Choroid plexus epithelial cell (primary cell): ENCODE results near the gene TRIM8.

Experiments used
- DNase-seq: peaks from one replicate; pipeline ENCODE4 v3.0.0-alpha.2; 2010; ENCODE audit warnings: low read depth
- H3K4me3 ChIP-seq: 2 replicates; pipeline ENCODE4 v1.5.1; 2011; ENCODE audit warnings: low read depth, mild to moderate bottlenecking, control low read depth, low read length, moderate library complexity
- TF ChIP-seq, protein P1 (sequence below): conservative IDR thresholded peaks from 2 replicates; pipeline ENCODE4 v1.5.1; 2011; ENCODE audit warnings: low read depth, mild to moderate bottlenecking, control low read depth, inconsistent platforms, low read length, moderate library complexity

The TRIM8 gene

DNA sequence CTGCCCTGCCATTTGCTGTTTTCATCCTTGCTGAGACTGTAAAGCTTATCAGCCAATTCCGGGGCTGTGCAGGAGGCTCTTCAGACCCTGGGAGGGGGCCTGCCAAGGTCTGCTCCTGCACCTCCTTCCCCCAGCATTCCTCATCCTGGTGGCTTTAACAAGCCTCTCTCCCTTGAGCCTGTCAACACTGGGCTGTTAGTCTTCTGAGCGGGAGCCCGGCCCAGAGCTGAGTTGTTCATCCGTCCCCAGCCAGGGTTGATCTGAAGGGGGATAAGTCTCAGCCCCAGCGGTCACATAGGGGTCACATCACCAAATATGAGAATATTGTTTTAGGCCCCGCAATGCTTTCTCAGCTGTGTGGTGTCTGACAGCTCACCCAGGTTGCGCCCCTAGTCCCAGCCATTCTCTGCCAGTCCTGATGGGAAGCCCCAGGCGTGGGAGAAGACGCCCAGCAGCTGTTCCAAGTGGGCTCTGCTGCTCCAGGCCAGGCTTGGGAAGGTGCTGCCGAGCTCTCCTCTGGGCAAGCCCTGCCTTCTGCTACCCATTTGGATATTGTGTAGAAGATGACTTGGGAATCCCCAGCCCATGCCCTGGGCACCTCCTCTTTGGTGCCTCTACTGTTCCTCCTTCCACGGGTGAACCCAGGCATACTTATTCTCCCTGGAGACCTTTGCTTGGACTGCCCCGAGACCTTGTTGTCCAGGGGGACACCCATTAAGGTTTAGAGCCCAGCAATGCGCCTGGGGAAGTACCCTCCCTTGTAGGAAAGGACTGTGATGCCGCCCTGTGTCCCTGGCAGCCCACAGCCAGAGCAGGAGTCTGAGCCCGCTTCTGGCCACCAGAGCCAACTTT is 23.5 kb upstream of the TRIM8 start:
- DNase-seq, result no peak
- TF ChIP-seq, protein P1, sequence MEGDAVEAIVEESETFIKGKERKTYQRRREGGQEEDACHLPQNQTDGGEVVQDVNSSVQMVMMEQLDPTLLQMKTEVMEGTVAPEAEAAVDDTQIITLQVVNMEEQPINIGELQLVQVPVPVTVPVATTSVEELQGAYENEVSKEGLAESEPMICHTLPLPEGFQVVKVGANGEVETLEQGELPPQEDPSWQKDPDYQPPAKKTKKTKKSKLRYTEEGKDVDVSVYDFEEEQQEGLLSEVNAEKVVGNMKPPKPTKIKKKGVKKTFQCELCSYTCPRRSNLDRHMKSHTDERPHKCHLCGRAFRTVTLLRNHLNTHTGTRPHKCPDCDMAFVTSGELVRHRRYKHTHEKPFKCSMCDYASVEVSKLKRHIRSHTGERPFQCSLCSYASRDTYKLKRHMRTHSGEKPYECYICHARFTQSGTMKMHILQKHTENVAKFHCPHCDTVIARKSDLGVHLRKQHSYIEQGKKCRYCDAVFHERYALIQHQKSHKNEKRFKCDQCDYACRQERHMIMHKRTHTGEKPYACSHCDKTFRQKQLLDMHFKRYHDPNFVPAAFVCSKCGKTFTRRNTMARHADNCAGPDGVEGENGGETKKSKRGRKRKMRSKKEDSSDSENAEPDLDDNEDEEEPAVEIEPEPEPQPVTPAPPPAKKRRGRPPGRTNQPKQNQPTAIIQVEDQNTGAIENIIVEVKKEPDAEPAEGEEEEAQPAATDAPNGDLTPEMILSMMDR, result no peak
- H3K4me3 ChIP-seq, result no peak overlapping the region

- TF ChIP-seq, protein P1, result no peak
- no peak overlapping the region for H3K4me3 ChIP-seq
- DNase-seq, result no peak
Observed at GRCh38 chr10:102621443-102622325, 22.6 kb upstream of the TRIM8 start.

GRCh38 chr10:102624094-102624493 is 20.2 kb upstream of the TRIM8 start:
- DNase-seq, result no peak
- TF ChIP-seq, protein P1, result no peak
- no peak overlapping the region for H3K4me3 ChIP-seq

- no peak overlapping the region for H3K4me3 ChIP-seq
- DNase-seq, result no peak
- TF ChIP-seq, protein P1, result no peak
Observed at GRCh38 chr10:102624751-102625645, 19.3 kb upstream of the TRIM8 start.

DNA sequence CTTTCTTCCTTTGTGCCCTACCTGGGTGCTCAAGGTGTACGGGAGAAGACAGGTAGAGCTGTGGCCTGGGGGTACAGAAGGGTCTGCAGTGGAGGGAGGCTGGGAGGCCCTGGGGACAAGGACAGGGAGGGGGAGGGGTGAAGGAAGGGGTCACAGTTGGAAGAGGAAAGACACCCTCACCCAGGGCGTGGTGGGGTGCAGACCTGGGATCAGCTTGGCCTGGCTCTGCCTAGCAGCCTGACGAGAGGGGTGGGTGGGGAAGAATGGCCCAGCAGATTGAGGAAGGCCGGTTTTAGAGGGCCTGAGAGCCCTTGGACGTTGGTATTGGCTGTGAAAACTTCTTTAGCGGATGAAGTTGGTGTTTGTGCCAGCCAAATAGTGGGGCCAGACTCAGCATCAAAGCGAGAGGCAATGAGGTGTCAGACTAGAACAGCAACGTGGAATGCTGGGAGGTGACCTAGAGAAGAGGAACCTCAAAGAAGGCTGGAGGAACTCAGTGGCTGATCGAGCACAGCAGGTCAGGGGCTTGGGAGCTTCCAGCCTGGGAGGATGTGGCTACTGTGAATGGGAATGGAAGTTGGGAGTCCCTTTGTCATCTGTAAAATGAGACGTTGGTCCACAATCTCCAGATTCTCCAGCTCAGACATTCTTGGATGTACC is 18.1 kb upstream of the TRIM8 start:
- no peak for DNase-seq
- TF ChIP-seq, protein P1, result no peak
- no peak overlapping the region for H3K4me3 ChIP-seq

DNA sequence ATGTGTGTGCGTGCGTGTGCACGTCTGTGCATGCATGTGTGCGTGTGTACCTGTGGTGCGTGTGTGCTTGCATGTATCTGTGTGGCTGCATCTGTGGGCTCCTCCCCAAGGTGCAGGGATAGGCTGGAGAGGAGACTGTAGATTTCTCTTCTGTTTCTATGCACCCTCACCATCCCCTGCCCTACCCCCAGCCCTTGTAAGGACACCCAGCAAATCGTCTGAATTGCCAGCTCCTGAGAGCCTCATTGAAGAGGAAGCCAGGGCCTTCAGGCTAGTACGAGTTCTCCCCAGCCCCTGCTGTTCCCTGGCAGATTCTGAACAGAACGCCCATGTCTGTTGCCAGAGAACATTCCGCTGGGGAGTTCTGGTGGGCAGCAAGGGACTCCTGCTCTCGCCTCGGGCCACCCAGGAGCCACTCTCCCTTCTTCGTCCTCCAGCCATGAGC is 17.0 kb upstream of the TRIM8 start:
- no peak overlapping the region for H3K4me3 ChIP-seq
- TF ChIP-seq, protein P1, result no peak
- peak; percentile 67 for DNase-seq
